Cortex of kidney (tissue), 1 donor: Measurements from ENCODE around the gene ATP6V1D.
"Not testable (repeated sequence)": the region's sequence is repeated elsewhere in the genome, so short reads cannot be mapped to it uniquely, and the experiment has no call there.

ENCODE experiments used
- DNase-seq: peaks from one replicate; lab custom pipeline; 2025; lab: John Stamatoyannopoulos, UW

ATP6V1D gene

GRCh38 chr14:67370830-67371229 lies 11.2 kb upstream of the ATP6V1D start:
- no peak for DNase-seq

GRCh38 chr14:67365476-67365875 lies 5.9 kb upstream of the ATP6V1D start:
- no peak for DNase-seq

- no peak for DNase-seq
Measured at GRCh38 chr14:67360470-67361206, 1.0 kb upstream of the ATP6V1D start.

GRCh38 chr14:67358924-67359774 lies 455 bp downstream of the ATP6V1D start:
- DNase-seq = no peak

- DNase-seq = no peak
Measured at GRCh38 chr14:67357969-67358354, 1.6 kb downstream of the ATP6V1D start.

- DNase-seq = no peak
Measured at GRCh38 chr14:67357186-67357968, 2.2 kb downstream of the ATP6V1D start.

GRCh38 chr14:67352055-67352454 lies 7.5 kb downstream of the ATP6V1D start:
- no peak for DNase-seq

- no peak for DNase-seq
Measured at GRCh38 chr14:67345583-67345982, 14.0 kb downstream of the ATP6V1D start.

GRCh38 chr14:67343601-67344230 lies 15.9 kb downstream of the ATP6V1D start:
- DNase-seq = no peak

GRCh38 chr14:67341231-67341630 lies 18.4 kb downstream of the ATP6V1D start:
- not testable (repeated sequence) for DNase-seq

GRCh38 chr14:67335781-67336180 lies 23.8 kb downstream of the ATP6V1D start:
- DNase-seq = no peak

- DNase-seq = no peak
Measured at GRCh38 chr14:67332468-67332867, 27.1 kb downstream of the ATP6V1D start.

GRCh38 chr14:67331368-67332125 lies 28.1 kb downstream of the ATP6V1D start:
- no peak for DNase-seq

GRCh38 chr14:67329666-67330065 lies 29.9 kb downstream of the ATP6V1D start:
- not testable (repeated sequence) for DNase-seq

GRCh38 chr14:67319142-67319541 lies 40.5 kb downstream of the ATP6V1D start:
- DNase-seq = no peak

GRCh38 chr14:67317822-67318221 lies 41.8 kb downstream of the ATP6V1D start:
- no peak for DNase-seq

GRCh38 chr14:67313153-67313552 lies 46.5 kb downstream of the ATP6V1D start:
- no peak for DNase-seq

- DNase-seq = no peak
Measured at GRCh38 chr14:67311868-67312267, 47.7 kb downstream of the ATP6V1D start.
